LNCAP (cell line): ENCODE results near the gene MICAL2.

Experiments
- TF ChIP-seq, protein P1 (sequence below): fragments of 450-650 bp; IDR thresholded peaks from 2 replicates; pipeline ENCODE4 v1.5.1; 2017; ENCODE audit warnings: mild to moderate bottlenecking

MICAL2 gene

DNA sequence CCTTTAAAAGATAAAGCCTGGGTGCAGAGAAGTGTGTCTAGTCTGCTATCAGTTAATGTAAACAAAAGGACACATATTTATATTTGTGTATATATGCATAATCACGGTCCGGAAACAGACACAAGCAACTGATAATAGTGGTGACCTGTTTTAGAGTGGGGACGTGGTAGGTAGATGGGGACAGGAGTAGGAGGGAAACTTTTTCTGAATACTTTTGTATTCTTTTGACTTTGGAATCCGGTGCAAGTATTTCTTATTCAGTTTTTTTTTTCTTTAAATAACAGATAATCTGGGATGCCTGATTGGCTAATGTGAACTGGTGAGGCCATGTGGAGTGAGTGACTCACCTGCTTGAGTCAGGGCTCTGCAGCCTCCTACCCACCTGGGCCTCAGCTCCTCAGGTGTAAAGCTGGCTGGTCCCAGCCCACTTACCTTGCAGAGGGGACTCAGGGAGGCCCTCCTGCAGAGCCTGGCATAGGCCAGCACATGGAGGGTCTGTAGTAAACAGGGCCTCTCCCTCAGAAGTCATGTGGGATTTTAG is 15.3 kb downstream of the MICAL2 start:
- TF ChIP-seq, protein P1, sequence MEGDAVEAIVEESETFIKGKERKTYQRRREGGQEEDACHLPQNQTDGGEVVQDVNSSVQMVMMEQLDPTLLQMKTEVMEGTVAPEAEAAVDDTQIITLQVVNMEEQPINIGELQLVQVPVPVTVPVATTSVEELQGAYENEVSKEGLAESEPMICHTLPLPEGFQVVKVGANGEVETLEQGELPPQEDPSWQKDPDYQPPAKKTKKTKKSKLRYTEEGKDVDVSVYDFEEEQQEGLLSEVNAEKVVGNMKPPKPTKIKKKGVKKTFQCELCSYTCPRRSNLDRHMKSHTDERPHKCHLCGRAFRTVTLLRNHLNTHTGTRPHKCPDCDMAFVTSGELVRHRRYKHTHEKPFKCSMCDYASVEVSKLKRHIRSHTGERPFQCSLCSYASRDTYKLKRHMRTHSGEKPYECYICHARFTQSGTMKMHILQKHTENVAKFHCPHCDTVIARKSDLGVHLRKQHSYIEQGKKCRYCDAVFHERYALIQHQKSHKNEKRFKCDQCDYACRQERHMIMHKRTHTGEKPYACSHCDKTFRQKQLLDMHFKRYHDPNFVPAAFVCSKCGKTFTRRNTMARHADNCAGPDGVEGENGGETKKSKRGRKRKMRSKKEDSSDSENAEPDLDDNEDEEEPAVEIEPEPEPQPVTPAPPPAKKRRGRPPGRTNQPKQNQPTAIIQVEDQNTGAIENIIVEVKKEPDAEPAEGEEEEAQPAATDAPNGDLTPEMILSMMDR = no peak

DNA sequence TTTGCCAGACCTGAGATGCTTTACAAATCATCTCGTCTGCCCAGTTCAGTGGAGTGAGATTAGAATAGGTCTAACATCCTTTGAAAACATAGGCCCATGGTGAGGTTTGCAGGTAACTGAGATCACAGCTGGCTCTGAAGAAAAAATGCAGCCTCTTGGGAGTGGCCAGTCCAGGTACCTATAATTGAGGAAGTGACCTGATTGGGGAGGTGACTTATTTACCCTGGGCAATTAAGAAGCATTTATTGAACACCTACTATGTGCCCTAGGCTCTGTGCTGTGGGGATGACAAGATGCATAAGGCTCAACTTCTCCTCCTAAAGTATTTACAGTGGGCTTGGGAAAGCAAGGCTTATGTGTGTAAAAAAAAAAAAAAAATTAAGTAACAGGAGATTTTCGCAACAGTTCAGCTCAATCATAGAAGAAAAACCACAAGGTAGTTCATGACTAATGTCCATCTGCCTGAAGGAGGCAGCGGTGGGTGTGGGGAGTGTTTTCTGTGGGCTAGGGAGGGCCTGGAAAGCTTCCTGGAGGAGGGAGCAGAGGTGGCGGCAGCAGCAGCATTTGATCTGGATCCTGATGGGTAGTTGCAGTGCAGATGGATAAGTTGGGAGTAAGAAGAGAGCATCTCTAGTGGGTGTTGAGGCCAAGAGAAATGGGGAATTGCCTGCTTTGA is 16.1 kb downstream of the MICAL2 start:
- TF ChIP-seq, protein P1 = no peak

GRCh38 chr11:12127206-12127898 is 17.0 kb downstream of the MICAL2 start:
- TF ChIP-seq, protein P1 = no peak

DNA sequence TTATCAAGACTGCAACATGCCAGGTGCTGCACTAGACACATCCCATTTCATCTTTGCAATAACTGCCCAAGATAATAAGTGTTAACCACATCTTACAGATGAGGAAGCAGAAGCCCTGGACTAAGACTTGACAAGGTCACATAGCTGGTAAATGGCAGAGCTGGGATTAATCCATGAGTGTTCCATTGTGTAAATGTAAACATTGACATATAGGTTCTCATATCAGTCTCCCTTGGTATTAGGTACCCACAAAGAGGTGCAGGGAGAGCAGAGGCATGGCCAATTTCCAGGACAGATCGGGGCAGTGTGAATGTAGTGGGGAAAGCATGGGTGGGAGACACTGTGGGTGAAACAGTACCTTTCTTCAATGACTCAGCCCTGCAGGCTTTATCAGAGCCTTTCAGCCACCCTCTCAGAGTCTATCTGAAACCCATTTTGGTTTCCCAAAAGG is 17.9 kb downstream of the MICAL2 start:
- TF ChIP-seq, protein P1 = no peak

GRCh38 chr11:12129227-12129626 is 18.8 kb downstream of the MICAL2 start:
- TF ChIP-seq, protein P1 = no peak

DNA sequence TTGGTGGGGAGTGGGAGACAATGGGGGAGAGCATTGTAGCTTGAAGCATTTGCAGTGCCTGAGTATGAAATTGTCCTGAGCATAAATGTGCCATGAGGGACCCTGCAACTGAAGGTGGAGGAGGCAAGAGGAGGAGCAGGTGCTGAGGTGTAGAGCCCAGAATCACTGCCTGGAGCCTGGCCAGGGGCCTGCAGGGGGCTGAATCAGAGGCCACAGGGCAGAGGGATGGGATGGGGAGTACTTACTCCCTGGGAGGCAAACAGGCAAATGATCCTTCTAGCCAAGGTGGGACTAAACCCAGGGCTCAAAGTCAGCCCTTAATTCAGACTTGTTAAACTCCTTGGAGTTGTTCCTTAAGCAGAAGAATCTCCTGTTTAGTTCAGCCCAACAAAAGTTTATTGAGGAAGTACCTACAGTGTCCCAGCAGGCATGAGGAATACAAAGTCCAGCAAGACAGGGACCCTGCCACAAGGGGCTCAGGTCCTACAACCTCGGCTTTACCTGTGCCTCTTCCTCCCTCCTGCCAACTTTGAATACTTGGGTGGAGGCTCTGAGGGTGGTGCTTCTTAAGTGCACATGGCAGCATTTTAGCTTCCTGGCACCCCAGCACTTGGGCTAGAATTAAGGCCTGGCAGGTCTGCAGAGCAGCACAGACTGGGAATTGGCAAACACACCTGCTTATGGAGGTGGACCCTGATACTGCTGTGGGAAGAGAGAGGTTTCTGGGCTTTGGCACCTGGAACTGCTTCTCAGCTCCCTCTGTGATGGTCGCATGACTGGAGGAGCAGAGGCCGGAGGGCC is 20.0 kb downstream of the MICAL2 start:
- TF ChIP-seq, protein P1 = no peak
